Ishikawa (cell line): ENCODE results near the gene TRIO.

Experiments
- FOXM1 ChIP-seq: IDR thresholded peaks from 2 replicates; pipeline ENCODE4 v1.6.1; 2012; ENCODE audit warnings: low read depth, borderline replicate concordance
- RAD21 ChIP-seq: IDR thresholded peaks from 2 replicates; pipeline ENCODE4 v1.6.1; 2012; ENCODE audit warnings: low read depth
- YY1 ChIP-seq: IDR thresholded peaks from 2 replicates; pipeline ENCODE4 v1.6.1; 2012; ENCODE audit warnings: low read depth
- TF ChIP-seq, protein P1 (sequence below): IDR thresholded peaks from 2 replicates; pipeline ENCODE4 v1.6.1; 2012
- TF ChIP-seq, protein P2 (sequence below): IDR thresholded peaks from 2 replicates; pipeline ENCODE4 v1.6.1; 2012; ENCODE audit warnings: low read depth, mild to moderate bottlenecking

DNA sequence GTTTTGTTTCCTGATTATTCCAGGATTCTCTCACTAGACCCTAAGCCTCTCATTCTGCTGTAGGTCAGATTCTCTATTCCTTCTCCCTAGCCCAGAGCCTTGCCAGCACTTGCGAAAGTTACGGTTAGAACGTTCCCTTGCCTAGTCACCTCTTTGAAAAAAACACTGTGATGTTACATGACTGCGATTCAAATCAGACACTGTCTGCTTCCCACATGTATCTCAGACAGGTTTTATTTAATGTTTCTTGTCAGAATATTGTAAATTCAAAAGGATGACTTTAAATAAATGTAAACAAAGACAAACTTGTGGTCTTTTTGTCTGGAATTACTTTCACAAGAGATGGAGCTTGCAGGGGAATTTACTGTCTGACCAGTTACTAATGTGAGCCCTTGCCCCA, 322.0 kb downstream of the TRIO start:
- TF ChIP-seq, protein P1, sequence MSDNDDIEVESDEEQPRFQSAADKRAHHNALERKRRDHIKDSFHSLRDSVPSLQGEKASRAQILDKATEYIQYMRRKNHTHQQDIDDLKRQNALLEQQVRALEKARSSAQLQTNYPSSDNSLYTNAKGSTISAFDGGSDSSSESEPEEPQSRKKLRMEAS = no peak
- TF ChIP-seq YY1 (no peak), FOXM1 (no peak), RAD21 (no peak)
- TF ChIP-seq, protein P2, sequence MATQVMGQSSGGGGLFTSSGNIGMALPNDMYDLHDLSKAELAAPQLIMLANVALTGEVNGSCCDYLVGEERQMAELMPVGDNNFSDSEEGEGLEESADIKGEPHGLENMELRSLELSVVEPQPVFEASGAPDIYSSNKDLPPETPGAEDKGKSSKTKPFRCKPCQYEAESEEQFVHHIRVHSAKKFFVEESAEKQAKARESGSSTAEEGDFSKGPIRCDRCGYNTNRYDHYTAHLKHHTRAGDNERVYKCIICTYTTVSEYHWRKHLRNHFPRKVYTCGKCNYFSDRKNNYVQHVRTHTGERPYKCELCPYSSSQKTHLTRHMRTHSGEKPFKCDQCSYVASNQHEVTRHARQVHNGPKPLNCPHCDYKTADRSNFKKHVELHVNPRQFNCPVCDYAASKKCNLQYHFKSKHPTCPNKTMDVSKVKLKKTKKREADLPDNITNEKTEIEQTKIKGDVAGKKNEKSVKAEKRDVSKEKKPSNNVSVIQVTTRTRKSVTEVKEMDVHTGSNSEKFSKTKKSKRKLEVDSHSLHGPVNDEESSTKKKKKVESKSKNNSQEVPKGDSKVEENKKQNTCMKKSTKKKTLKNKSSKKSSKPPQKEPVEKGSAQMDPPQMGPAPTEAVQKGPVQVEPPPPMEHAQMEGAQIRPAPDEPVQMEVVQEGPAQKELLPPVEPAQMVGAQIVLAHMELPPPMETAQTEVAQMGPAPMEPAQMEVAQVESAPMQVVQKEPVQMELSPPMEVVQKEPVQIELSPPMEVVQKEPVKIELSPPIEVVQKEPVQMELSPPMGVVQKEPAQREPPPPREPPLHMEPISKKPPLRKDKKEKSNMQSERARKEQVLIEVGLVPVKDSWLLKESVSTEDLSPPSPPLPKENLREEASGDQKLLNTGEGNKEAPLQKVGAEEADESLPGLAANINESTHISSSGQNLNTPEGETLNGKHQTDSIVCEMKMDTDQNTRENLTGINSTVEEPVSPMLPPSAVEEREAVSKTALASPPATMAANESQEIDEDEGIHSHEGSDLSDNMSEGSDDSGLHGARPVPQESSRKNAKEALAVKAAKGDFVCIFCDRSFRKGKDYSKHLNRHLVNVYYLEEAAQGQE = no peak
